HG03442 (cell line): ENCODE data around the gene PIGH.

Experiments
- ATAC-seq: cut with Tn5 transposase; IDR thresholded peaks from one replicate; pipeline ENCODE4 v1.9.1; 2021; ENCODE audit warnings: mild to moderate bottlenecking, moderate library complexity; ENCODE audit not compliant: unreplicated experiment

PIGH gene

GRCh38 chr14:67575684-67576083 lies 24.4 kb downstream of the PIGH start:
- ATAC-seq, result no peak

GRCh38 chr14:67574806-67575205 lies 25.3 kb downstream of the PIGH start:
- no peak for ATAC-seq

- no peak for ATAC-seq
Observed at GRCh38 chr14:67574156-67574555, 25.9 kb downstream of the PIGH start.

GRCh38 chr14:67573228-67574010 lies 26.6 kb downstream of the PIGH start:
- no peak for ATAC-seq

GRCh38 chr14:67572608-67573007 lies 27.5 kb downstream of the PIGH start:
- no peak for ATAC-seq

- ATAC-seq, result no peak
Observed at GRCh38 chr14:67571991-67572323, 28.1 kb downstream of the PIGH start.

- ATAC-seq, result no peak
Observed at GRCh38 chr14:67571275-67571990, 28.6 kb downstream of the PIGH start.

- no peak for ATAC-seq
Observed at GRCh38 chr14:67570453-67570852, 29.6 kb downstream of the PIGH start.

GRCh38 chr14:67569651-67570290 lies 30.3 kb downstream of the PIGH start:
- ATAC-seq, result no peak

- no peak for ATAC-seq
Observed at GRCh38 chr14:67569011-67569650, 30.9 kb downstream of the PIGH start.

GRCh38 chr14:67567654-67568053 lies 32.4 kb downstream of the PIGH start:
- no peak for ATAC-seq

GRCh38 chr14:67566908-67567307 lies 33.2 kb downstream of the PIGH start:
- ATAC-seq, result no peak

GRCh38 chr14:67564236-67564635 lies 35.8 kb downstream of the PIGH start:
- no peak for ATAC-seq

GRCh38 chr14:67562776-67563150 lies 37.3 kb downstream of the PIGH start:
- no peak for ATAC-seq

GRCh38 chr14:67562025-67562775 lies 37.9 kb downstream of the PIGH start:
- ATAC-seq, result no peak

GRCh38 chr14:67559639-67560038 lies 40.4 kb downstream of the PIGH start:
- ATAC-seq, result no peak

GRCh38 chr14:67557656-67558055 lies 42.4 kb downstream of the PIGH start:
- ATAC-seq, result no peak

GRCh38 chr14:67557118-67557517 lies 43.0 kb downstream of the PIGH start:
- no peak for ATAC-seq

GRCh38 chr14:67556671-67557070 lies 43.4 kb downstream of the PIGH start:
- no peak for ATAC-seq

- ATAC-seq, result no peak
Observed at GRCh38 chr14:67555518-67556090, 44.5 kb downstream of the PIGH start.

- no peak for ATAC-seq
Observed at GRCh38 chr14:67554341-67554740, 45.7 kb downstream of the PIGH start.
